ENCODE data around the gene SMIM20.

- TF ChIP-seq, protein P1, sequence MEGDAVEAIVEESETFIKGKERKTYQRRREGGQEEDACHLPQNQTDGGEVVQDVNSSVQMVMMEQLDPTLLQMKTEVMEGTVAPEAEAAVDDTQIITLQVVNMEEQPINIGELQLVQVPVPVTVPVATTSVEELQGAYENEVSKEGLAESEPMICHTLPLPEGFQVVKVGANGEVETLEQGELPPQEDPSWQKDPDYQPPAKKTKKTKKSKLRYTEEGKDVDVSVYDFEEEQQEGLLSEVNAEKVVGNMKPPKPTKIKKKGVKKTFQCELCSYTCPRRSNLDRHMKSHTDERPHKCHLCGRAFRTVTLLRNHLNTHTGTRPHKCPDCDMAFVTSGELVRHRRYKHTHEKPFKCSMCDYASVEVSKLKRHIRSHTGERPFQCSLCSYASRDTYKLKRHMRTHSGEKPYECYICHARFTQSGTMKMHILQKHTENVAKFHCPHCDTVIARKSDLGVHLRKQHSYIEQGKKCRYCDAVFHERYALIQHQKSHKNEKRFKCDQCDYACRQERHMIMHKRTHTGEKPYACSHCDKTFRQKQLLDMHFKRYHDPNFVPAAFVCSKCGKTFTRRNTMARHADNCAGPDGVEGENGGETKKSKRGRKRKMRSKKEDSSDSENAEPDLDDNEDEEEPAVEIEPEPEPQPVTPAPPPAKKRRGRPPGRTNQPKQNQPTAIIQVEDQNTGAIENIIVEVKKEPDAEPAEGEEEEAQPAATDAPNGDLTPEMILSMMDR (conservative IDR thresholded peaks at IDR 0.05; ENCODE audit: low read length), result no peak
- no peak for TF ChIP-seq EZH2phosphoT487 (IDR thresholded peaks at IDR 0.05; ENCODE audit: borderline replicate concordance, low read depth, low read length)
Measured at GRCh38 chr4:25879991-25880651, 33.9 kb upstream of the SMIM20 start.
